Astrocyte (in vitro differentiated cells and primary cell): ENCODE measurements around the gene MFSD11.

Experiments
- CTCF ChIP-seq: IDR thresholded peaks from 2 replicates; pipeline ENCODE4 v1.5.1; 2011; ENCODE audit warnings: low read depth, mild to moderate bottlenecking, inconsistent platforms, low read length, moderate library complexity; ENCODE audit not compliant: insufficient read depth
- EZH2 ChIP-seq: IDR thresholded peaks from 2 replicates; pipeline ENCODE4 v1.6.1; 2012; ENCODE audit warnings: mild to moderate bottlenecking, low read length, inconsistent platforms; ENCODE audit not compliant: insufficient read depth

- no peak for TF ChIP-seq CTCF
- TF ChIP-seq EZH2, result no peak
These were observed 35.1 kb downstream of the MFSD11 start for GRCh38 chr17:76772842-76773525.
